Measurements from ENCODE around the gene PODXL.

DNA sequence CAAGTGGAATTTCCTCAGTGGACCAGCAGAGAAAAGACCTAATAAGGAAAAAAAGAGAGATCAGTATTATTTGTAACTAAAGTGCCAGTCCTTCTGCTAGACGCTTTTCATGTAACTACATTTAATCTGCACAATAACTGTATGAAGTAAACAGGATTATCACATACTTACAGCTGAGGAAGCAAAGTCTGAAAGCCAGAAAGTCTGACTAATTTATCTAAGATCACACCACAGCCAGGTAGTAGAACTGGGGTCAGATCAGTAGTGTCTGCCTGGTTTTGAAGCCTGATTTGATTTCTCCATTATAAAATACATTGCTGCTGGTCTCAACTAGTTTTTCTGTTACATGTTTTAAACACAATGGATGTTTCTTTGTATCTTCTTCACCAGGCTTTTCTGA is 69.2 kb downstream of the PODXL start:
- TF ChIP-seq GATA3 (IDR thresholded peaks at IDR 0.05; ENCODE audit: low read depth, low read length) (no peak), GATA2 (IDR thresholded peaks at IDR 0.05; ENCODE audit: low read depth, low read length) (no peak)
